HuH-7 (cell line): ENCODE measurements around the gene RASGRP4.
"Not testable (repeated sequence)": the region's sequence is repeated elsewhere in the genome, so short reads cannot be mapped to it uniquely, and the experiment has no call there.

Experiments
- DNase-seq: peaks from one replicate; pipeline ENCODE4 v3.0.0; 2011; ENCODE audit warnings: low spot score

RASGRP4 gene

GRCh38 chr19:38370299-38370698, 55.7 kb downstream of the RASGRP4 start:
- no peak for DNase-seq

GRCh38 chr19:38369584-38369983, 56.4 kb downstream of the RASGRP4 start:
- no peak for DNase-seq

GRCh38 chr19:38367041-38367440, 59.0 kb downstream of the RASGRP4 start:
- no peak for DNase-seq

DNA sequence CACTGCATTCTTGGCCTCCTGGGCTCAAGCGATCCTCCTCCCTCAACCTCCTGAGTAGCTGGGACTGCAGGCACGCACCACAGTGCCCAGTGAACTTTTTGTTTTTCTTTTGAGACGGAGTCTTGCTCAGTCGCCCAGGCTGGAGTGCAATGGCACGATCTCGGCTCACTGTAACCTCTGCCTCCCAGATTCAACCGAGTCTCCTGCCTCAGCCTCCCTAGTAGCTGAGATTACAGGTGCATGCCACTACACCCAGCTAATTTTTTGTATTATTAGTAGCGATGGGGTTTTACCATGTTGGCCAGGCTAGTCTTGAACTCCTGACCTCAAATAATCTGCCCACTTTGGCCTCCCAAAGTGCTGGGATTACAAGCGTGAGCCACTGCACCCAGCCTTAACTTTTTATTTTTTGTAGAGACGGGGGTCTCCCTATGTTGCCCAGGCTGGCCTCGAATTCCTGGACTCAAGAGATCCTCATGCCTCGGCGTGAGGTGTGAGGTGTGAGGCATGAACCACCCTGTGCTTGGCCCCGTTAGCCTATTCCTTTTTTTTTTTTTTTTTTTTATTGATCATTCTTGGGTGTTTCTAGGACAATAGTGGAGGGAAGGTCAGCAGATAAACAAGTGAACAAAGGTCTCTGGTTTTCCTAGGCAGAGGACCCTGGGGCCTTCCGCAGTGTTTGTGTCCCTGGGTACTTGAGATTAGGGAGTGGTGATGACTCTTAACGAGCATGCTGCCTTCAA, 62.9 kb downstream of the RASGRP4 start:
- not testable (repeated sequence) for DNase-seq

GRCh38 chr19:38362076-38362945, 63.7 kb downstream of the RASGRP4 start:
- no peak for DNase-seq

DNA sequence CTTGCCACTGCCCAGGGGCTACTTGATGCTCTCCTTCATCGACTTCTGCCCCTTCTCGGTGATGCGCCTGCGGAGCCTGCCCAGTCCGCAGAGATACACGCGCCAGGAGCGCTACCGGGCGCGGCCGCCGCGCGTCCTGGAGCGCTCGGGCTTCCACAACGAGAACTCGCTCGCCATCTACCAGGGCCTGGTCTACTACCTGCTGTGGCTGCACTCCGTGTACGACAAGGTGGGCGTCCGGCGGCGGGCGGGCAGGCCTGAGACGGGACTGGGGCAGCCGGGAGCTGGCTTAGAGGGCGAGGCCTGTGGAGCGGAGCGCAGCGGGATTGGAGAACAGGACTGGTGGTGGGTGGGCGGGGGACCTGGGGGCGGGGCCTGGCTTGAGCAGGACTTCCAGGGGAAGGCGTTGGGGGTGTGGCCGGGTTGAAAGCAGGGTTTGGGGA, 64.4 kb downstream of the RASGRP4 start:
- peak; percentile 71 for DNase-seq

- no peak for DNase-seq
Observed at GRCh38 chr19:38360839-38361631, 65.0 kb downstream of the RASGRP4 start.

- DNase-seq = no peak
Observed at GRCh38 chr19:38360351-38360750, 65.7 kb downstream of the RASGRP4 start.

GRCh38 chr19:38359242-38360021, 66.6 kb downstream of the RASGRP4 start:
- no peak for DNase-seq
